ENCODE results near the gene DDAH2. TPM values are rescaled to one million over a fixed set of nuclear protein-coding genes. Genes with fewer than 3 reads are reported as not detected.
A peak's percentile ranks its signal among the peaks of the same experiment; 100 is the strongest.

Gene DDAH2
- total RNA-seq: 4.8 and 5.6 TPM in 2 replicates

DNA sequence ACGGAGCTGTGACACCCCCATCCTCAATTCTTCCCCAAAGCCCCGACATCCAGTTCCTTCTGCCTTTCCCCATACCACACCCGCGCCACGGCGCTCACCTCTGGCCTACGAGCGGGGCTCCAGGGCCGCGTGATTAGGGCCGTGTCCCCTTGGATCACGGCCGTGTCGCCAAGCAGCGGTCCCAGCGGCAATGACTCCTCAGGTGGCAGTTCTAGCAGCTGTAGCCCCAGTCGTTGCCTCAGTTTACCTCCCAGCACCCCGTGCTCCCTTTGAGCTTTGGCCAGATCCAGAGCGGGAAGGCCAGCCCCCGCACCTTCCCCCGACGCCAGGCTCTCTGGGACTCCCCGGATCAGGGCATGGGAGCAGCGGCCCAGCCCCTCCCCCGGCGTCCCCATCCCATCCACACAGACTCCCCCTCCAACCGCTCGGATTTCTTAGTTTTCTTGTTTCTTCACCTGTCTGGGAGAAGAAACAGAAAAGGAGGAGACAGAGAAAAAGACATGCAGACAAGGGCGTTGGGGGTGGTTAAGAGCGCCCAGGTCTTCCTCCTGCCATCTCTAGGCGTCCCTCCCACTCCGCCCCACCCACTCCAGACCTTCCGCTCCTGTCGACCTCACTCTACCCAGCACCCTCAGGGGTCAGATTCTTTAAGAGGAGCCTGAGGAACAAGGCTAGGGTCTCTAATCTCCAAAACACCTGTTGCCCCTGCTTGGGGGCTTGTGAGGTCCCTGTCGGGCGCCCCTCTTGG is at the start of gene DDAH2:
TSS of gene DDAH2 (minus strand) at position 533 of the 748 bp plus-strand sequence. CDS start at position 395, 138 bp downstream.
- intact Hi-C loops (cut with micrococcal nuclease): loop anchor here (1.0 to 2.0 kb wide), 3 partner anchors 9 to 66 kb away; partner anchors contain the start of gene VARS1
- Mint-ChIP-seq H3K9me3 (no peaks in the 10 kb centered on the region), H3K27ac (peak within 1 kb of the TSS; percentile 74), H3K4me1 (peaks cover 58% of the 10 kb centered on the region), H3K36me3 (ENCODE audit: low read depth) (peaks cover 43% of the 10 kb centered on the region), H3K4me3 (peak within 1 kb of the TSS; percentile 97), H3K27me3 (no peaks in the 10 kb centered on the region)
- no peak for DNase-seq

DNA sequence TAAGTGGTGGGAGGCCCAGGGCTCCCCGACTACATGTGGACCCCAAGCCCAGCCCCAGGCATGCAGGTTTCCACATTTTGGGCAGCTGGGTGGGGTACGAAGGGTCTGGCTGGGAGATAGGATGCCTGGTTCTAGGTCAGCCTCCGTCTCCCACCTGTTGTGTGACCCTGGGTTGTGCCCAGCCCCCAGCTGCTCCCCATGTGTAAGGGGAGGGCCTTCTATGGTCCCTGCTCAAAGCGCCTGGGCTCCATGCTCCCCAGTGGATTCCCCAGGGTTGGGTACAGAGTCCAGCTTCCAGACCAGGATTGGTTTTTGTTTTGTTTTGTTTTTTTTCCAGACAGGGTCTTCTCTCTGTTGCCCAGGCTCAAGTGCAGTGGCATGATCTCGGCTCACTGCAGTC is 49.1 kb upstream of the DDAH2 start:
- intact Hi-C loops (cut with micrococcal nuclease): loop anchor here (5.0 kb wide), 1 partner anchor 34 kb away; no protein-coding TSS in a partner anchor
- Mint-ChIP-seq H3K4me3 (no peak overlapping the region), H3K27me3 (no peaks in the 10 kb centered on the region), H3K36me3 (ENCODE audit: low read depth) (peaks cover 37% of the 10 kb centered on the region), H3K9me3 (no peaks in the 10 kb centered on the region), H3K4me1 (peaks cover 27% of the 10 kb centered on the region), H3K27ac (no peak overlapping the region)
- DNase-seq: no peak

DNA sequence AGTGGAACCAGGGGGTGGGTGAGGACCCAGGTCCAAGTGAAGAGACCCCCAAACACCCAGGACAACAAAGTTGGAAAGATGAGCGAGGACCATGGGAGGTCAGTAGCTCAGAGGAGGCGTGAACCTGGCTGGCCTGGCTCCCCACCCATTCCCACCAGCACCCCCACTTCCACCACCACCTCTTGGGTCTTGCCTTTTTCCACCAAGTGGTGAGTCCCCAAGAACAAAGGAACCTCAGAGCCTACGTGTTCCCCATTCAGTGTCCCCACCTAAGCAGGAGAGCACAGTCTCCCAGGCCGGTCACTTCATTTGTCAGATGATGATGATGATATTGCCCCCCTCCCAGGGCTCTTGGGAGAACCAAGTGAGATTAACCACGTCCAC is 48.6 kb upstream of the DDAH2 start:
- H3K4me3 Mint-ChIP-seq: peak overlapping the region; percentile 66

DNA sequence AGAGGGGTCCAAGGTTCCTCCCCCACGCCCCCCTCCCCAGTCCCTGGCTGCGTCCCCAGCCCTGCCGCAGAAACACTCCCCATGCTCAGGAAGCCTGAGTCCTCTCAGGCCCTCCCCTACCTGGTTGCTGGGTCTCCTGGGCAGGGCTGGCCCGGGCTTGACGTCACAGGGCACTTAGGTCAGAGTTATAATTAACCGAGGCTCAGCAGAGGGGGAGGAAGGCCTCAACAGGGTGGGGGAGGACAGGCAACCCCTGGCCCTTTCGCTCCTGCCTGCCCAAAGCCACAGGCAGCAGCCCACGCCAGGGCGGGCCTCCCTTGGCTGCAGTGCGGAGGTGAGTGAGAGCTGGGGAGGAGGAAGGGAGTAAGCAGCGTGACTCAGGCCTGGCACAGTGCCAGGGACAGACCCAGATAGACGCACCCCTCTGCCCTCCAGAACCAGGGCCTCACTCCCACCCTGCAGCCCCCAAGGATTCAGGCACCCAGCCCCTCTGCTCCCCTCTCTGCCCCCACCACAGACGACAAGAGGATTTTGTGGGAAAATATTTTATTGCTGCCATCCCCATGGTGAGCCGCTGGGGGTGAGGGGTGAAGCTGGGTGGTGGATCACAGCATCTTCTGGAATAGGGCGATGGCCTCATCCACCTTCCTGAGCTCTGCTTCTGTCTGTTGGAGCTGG is 48.0 kb upstream of the DDAH2 start, which contains the start of gene VWA7:
TSS of gene VWA7 (minus strand) at position 340 of the 678 bp plus-strand sequence. CDS start 549 bp downstream, outside the sequence.
- Mint-ChIP-seq H3K9me3 (no peaks in the 10 kb centered on the region), H3K27ac (peak within 1 kb of the TSS; percentile 89), H3K36me3 (ENCODE audit: low read depth) (peaks cover 30% of the 10 kb centered on the region), H3K27me3 (no peaks in the 10 kb centered on the region), H3K4me1 (peaks cover 33% of the 10 kb centered on the region), H3K4me3 (peak within 1 kb of the TSS; percentile 66)
- DNase-seq: peak; percentile 90
- intact Hi-C loops (cut with micrococcal nuclease): loop anchor here (1.0 to 5.0 kb wide), 2 partner anchors 18 to 35 kb away; partner anchors contain the start of gene VARS1

More for the DNA sequence above, 48.6 kb upstream of the DDAH2 start:
- Mint-ChIP-seq H3K4me1 (peaks cover 30% of the 10 kb centered on the region), H3K27me3 (no peaks in the 10 kb centered on the region), H3K9me3 (no peaks in the 10 kb centered on the region), H3K36me3 (ENCODE audit: low read depth) (peaks cover 33% of the 10 kb centered on the region), H3K27ac (peak overlapping the region; percentile 89)
- no peak for DNase-seq
- intact Hi-C loops (cut with micrococcal nuclease): loop anchor here (1.0 to 5.0 kb wide), 2 partner anchors 18 to 35 kb away; partner anchors contain the start of gene VARS1

- Mint-ChIP-seq H3K27ac (peak overlapping the region; percentile 89), H3K27me3 (no peaks in the 10 kb centered on the region), H3K36me3 (ENCODE audit: low read depth) (peaks cover 26% of the 10 kb centered on the region), H3K4me1 (peaks cover 34% of the 10 kb centered on the region), H3K9me3 (no peaks in the 10 kb centered on the region), H3K4me3 (peak overlapping the region; percentile 66)
- intact Hi-C loops (cut with micrococcal nuclease): loop anchor here (5.0 kb wide), 1 partner anchor 36 kb away; no protein-coding TSS in a partner anchor
- DNase-seq: peak; percentile 58
These were observed 47.4 kb upstream of the DDAH2 start for GRCh38 chr6:31776485-31776988.

DNA sequence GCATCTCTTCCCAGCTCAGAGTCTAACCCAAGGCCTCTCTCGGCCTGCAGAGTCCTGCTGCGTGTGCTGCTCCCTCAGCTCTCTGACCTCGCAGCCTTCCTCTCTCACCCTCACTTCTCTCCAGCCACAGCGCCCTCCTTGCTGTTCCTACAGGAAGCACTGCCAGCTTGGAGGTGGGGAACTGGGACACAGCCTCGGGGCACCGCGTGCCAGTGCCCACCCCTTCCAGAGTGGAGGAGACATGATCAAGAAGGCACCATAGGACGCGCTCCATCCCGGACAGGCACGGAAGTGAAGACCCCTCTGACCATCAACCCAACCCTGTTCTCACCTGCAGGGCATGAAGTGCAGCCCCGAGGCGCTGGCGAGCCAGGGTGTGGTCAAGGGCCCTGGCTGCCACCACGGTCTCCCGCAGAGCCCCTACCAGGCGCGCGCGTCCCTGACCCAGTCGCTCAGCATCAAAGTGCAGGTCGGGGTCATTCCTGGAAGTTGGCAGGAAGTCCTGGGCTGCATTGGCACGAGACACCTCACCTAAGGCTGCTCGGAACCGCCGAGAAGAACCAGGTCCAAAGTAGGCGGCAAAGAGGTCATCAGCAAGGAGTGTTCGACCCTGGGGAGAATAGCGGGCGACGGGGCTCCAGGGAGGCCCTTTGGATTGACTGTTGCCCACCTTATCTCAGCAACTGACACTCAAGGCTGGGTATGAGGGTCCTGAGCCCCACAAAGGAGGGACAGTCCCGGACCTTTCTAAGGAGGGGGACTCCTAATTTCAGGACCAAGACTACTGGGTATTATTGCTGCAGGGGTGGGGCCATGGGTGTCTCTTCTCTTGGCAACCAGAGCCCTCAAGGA is 46.8 kb upstream of the DDAH2 start:
- intact Hi-C loops (cut with micrococcal nuclease): loop anchor here (5.0 kb wide), 1 partner anchor 36 kb away; no protein-coding TSS in a partner anchor
- peak; percentile 56 for DNase-seq
- Mint-ChIP-seq H3K9me3 (no peaks in the 10 kb centered on the region), H3K4me1 (peaks cover 40% of the 10 kb centered on the region), H3K27ac (peak overlapping the region; percentile 81), H3K27me3 (no peaks in the 10 kb centered on the region), H3K4me3 (peak overlapping the region; percentile 66), H3K36me3 (ENCODE audit: low read depth) (peaks cover 25% of the 10 kb centered on the region)

- H3K36me3 Mint-ChIP-seq (ENCODE audit: low read depth): peaks cover 21% of the 10 kb centered on the region
- intact Hi-C loops (cut with micrococcal nuclease): loop anchor here (5.0 kb wide), 1 partner anchor 37 kb away; no protein-coding TSS in a partner anchor
- no peak for DNase-seq
- peaks cover 40% of the 10 kb centered on the region for H3K4me1 Mint-ChIP-seq
- H3K27ac Mint-ChIP-seq: peak overlapping the region; percentile 72
- H3K4me3 Mint-ChIP-seq: no peak overlapping the region
- no peaks in the 10 kb centered on the region for H3K27me3 Mint-ChIP-seq
- no peaks in the 10 kb centered on the region for H3K9me3 Mint-ChIP-seq
These were observed 46.1 kb upstream of the DDAH2 start for GRCh38 chr6:31775184-31775583.

DNA sequence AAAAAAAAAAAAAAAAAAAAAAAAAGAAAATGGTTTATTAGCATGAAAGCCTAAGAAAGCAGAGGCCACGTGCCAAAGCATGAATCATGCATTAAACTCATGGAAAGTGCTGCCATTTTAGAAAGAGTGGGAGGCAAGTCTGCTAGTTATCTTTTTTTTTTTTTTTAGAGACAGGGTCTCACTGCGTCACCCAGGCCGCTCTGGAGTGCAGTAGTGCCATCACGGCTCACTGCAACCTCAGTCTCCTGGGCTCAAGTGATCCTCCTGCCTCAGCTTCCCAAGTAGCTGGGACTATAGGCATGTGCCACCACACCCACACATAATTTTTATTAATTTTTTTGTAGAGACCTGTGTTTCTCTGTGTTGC is 42.9 kb upstream of the DDAH2 start:
- Mint-ChIP-seq H3K36me3 (ENCODE audit: low read depth) (peaks cover 12% of the 10 kb centered on the region), H3K9me3 (no peaks in the 10 kb centered on the region), H3K27me3 (no peaks in the 10 kb centered on the region), H3K4me1 (peaks cover 38% of the 10 kb centered on the region), H3K4me3 (peak overlapping the region; percentile 30), H3K27ac (no peak overlapping the region)
- DNase-seq: peak; percentile 65
- intact Hi-C loops (cut with micrococcal nuclease): loop anchor here (1.0 kb wide), 1 partner anchor 19 kb away; no protein-coding TSS in a partner anchor

DNA sequence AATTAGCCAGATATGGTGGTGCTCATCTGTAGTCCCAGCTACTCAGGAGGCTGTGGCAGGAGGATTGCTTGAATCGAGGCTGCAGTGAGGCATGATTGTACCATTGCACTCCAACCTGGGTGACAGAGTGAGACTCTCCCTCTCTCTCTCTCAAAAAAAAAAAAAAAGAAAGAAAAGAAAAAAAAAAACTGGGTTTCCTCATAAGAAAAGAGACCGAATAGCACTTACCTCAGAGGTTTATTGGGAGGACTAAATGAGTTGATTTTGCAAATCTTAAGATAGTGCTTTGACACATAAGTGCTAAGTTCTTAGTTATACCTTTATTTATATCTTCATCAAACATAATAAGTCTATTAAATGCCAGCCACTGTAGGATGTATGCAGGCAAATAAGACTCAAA is 41.8 kb upstream of the DDAH2 start:
- Mint-ChIP-seq H3K4me3 (no peak overlapping the region), H3K36me3 (ENCODE audit: low read depth) (peaks cover 13% of the 10 kb centered on the region), H3K27ac (no peak overlapping the region), H3K9me3 (no peaks in the 10 kb centered on the region), H3K27me3 (no peaks in the 10 kb centered on the region), H3K4me1 (peaks cover 31% of the 10 kb centered on the region)
- DNase-seq: peak; percentile 60
- intact Hi-C loops (cut with micrococcal nuclease): no loop called here

DNA sequence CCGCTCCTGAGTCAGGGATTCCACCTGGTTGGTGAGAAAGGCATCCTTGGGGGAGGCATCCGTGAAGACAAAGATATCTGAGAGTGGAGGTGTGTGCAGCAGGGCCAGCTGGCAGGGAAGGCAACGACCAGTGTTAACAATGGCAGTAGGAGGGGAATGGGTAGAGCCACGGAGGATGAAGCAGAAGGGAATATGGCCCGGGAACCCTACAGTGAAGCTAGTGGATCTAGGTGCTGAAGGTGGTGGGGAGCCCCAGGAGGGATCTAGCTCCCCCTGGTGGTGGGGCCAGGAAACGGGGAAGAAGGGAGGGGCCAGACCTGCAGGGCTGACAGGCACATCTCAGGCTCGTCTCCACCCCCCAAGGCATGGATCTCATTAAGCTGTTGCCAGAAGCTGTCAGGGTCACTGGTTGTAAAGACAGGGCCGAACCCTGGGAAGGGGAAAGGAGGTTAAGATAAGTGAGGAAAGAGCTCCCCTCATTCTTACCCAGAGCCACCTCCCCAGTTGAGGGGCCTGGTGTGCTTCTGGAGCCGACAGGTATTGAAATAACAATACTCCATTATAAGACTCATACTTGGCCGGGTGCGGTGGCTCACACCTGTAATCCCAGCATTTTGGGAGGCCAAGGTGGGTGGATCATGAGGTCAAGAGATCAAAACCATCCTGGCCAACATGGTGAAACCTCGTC is 40.7 kb upstream of the DDAH2 start:
- intact Hi-C loops (cut with micrococcal nuclease): loop anchor here (1.0 to 2.0 kb wide), 3 partner anchors 31 to 90 kb away; partner anchors contain the start of gene DDAH2
- Mint-ChIP-seq H3K4me3 (no peak overlapping the region), H3K27ac (peak overlapping the region; percentile 46), H3K4me1 (peaks cover 24% of the 10 kb centered on the region), H3K9me3 (no peaks in the 10 kb centered on the region), H3K36me3 (ENCODE audit: low read depth) (peaks cover 13% of the 10 kb centered on the region), H3K27me3 (no peaks in the 10 kb centered on the region)
- peak; percentile 96 for DNase-seq

DNA sequence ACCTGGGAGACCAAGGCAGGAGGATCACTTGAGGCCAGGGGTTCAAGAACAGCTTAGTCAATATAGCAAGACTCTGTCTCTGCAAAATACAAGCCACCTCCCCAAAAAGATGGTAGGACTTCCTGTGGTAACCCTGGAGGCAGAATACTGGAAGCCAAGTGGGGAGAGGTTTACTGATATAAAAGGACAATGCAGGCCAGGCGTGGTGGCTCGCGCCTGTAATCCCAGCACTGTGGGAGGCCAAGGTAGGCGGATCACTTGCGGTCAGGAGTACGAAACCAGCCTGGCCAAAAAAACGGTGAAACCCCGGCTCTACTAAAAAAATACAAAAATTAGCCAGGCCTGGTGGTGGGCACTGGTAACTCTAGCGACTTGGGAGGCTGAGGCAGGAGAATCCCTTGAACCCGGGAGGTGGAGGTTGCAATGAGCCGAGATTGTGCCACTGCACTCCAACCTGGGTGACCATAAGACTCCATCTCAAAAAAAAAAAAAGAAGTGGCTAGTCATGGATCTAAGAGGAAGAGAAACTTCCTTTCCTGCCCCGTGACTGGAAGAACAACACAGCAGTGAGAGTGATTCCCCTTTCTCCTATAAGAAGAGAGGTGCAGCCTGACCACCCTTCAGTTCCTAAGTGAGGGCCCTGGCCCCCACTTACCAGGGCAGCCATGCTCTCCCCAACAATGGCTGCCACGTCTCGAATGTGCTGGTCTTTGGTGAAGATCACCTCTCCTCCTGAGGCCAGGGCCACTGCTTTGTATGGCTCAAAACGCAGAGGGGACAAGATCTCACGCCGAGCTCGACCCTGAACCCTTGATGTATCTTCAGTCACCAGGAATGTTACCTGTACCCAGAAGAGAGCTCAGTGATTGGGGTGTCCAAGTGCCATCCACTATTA is 39.5 kb upstream of the DDAH2 start:
- peaks cover 23% of the 10 kb centered on the region for H3K4me1 Mint-ChIP-seq
- no peak for DNase-seq
- H3K27ac Mint-ChIP-seq: no peak overlapping the region
- no peaks in the 10 kb centered on the region for H3K27me3 Mint-ChIP-seq
- no peak overlapping the region for H3K4me3 Mint-ChIP-seq
- intact Hi-C loops (cut with micrococcal nuclease): loop anchor here (1.0 to 2.0 kb wide), 3 partner anchors 29 to 88 kb away; partner anchors contain the start of gene DDAH2
- H3K9me3 Mint-ChIP-seq: no peaks in the 10 kb centered on the region
- peaks cover 19% of the 10 kb centered on the region for H3K36me3 Mint-ChIP-seq (ENCODE audit: low read depth)
